GM12892 (cell line): ENCODE measurements around the gene CFAP46.

ENCODE experiments used
- POLR2AphosphoS5 ChIP-seq: IDR thresholded peaks from 2 replicates; pipeline ENCODE4 v1.6.1; 2011; ENCODE audit warnings: low read depth, low read length, control low read depth
- TAF1 ChIP-seq: IDR thresholded peaks from 2 replicates; pipeline ENCODE4 v1.6.1; 2011; ENCODE audit warnings: low read depth, mild to moderate bottlenecking, control low read depth, low read length, borderline replicate concordance

DNA sequence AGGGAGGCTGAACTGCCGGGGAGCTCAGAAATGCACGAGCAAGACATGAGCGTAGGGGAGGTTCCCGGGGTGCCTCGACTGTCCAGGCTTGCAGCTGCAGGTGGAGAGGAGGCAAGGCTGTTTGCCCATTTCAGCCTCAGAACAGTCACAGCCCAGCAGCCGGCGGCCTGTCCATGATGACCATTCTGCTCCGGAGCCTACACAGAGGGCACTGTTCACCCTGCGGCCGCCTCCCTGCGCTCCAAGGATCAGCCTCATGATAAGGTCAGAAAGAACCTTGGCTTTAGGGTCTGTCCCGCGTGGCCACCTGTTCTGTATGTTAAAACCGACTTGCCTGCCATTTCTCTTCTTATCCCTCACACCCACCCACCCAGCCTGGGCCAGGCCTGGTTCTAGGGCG, 21.9 kb upstream of the CFAP46 start:
- no peak for TF ChIP-seq TAF1
- no peak for TF ChIP-seq POLR2AphosphoS5
